ENCODE data around the gene LDLRAD4.

The LDLRAD4 gene

DNA sequence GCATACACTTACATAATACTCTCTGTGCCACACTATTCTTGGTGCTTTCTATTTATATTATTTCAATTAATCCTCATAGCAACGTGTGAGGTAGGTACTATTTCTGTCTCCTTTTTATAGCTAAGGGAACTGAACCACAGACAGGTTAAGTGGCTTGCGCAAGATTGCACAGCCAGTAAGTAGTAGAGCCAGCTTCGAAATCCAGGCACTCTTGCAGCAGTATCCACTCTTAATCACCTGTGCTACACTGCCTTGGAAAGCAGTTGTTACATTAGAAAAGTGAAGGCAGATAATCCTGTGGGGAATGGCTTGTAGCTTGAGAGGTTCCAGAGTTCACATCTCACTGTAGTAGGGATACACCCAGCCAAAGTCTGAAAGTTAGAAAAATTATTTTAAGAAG lies 198.3 kb downstream of the LDLRAD4 start:
- DNase-seq, result no peak

- no peak for DNase-seq
These were observed 199.6 kb downstream of the LDLRAD4 start for GRCh38 chr18:13418013-13418710.

DNA sequence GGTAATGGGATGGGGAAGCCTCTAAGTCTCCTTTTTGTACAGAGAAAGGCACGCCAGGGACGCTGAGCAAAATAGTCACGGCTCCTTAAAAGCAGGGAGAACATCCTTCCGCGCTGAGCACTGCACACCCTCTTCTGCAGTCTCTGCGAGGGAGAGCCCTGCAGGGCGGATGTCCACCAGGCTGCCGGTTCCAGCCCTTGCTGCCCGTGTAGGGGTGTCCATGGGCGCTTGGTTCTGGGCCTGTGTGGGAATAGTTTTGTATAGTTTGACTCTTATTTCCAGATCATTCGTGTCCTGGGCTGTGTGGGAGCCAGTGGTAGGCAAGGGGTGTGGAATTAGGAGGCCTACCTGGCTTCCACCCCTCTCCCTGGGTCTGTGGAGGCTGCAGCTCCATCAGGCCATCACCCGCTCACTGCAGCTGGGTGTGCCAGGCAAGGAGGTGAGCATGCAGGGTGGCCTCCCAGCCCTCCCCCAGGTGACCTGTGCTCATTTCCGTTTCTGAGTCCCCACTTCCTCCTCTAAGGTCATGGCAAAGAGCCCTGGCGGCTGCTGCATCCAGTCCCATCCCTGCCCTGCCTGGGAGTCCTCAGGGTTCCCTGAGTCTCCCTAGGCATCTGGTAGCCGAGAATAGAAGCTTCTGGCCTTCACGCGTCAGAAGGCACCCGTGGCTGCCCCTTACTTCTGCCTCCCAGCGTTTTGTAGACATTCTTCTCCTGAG lies 202.6 kb downstream of the LDLRAD4 start:
- DNase-seq, result no peak

GRCh38 chr18:13422541-13423147 lies 204.1 kb downstream of the LDLRAD4 start:
- DNase-seq, result no peak

DNA sequence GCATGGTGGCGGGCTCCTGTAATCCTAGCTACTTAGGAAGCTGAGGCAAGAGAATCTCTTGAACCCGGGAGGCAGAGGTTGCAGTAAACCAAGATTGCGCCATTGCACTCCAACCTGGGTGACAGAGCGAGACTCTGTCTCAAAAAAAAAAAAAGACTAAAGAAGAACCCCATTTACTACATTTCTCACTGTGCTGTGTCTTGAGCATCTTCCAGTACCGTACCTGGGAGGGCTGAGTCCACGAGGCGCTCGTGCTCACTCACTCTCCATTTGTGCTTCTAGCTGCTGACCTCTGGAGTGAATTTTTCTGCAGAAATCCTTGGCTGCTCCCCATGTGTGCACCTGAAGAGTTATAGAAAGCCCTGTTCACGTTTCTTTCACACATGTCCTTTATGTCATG lies 204.8 kb downstream of the LDLRAD4 start:
- DNase-seq, result no peak

DNA sequence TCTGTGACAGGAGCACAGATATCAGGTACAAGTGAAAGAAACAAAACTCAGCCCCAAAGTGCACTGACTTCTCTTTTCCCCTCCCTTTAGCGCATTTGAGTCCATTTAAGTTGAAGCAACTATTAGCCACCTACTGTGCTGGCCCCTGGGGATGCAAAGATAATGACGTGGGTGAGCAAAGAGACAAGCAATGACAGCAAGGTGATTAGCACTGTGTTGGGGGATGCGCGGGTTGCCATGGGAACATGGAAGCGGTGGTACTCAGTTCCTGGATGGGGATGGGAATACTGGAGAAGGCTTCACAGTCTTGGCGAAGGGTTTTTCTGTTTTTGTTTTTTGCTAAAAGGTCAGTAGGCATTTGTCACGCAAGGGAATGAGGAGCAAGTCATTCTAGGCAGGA lies 205.8 kb downstream of the LDLRAD4 start:
- DNase-seq, result no peak

GRCh38 chr18:13425357-13426091 lies 207.0 kb downstream of the LDLRAD4 start:
- DNase-seq, result no peak

DNA sequence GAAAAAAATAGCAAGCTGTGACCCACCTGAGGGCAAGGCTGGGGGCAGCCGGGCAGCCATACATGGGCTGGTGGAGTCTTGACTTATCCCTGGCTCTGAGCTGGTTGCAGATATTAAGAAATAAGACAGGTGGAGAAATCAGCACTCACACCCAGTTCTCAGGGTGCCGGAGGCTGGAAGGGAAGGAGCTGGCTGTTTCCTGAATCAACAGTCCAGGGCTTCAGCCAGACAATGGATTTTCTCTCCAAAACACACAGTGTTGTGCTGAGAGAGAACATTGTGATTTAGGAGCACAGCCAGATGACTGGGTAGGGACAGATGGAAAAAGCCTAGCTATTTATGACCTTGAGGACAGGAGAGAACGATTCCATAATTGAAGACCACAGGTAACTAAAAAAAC lies 208.8 kb downstream of the LDLRAD4 start:
- no peak for DNase-seq

GRCh38 chr18:13428319-13428718 lies 209.8 kb downstream of the LDLRAD4 start:
- no peak for DNase-seq

GRCh38 chr18:13429016-13429415 lies 210.5 kb downstream of the LDLRAD4 start:
- no peak for DNase-seq

GRCh38 chr18:13429884-13430510 lies 211.4 kb downstream of the LDLRAD4 start:
- no peak for DNase-seq

- no peak for DNase-seq
These were observed 212.1 kb downstream of the LDLRAD4 start for GRCh38 chr18:13430663-13431062.

- DNase-seq, result no peak
These were observed 213.3 kb downstream of the LDLRAD4 start for GRCh38 chr18:13431886-13432285.

DNA sequence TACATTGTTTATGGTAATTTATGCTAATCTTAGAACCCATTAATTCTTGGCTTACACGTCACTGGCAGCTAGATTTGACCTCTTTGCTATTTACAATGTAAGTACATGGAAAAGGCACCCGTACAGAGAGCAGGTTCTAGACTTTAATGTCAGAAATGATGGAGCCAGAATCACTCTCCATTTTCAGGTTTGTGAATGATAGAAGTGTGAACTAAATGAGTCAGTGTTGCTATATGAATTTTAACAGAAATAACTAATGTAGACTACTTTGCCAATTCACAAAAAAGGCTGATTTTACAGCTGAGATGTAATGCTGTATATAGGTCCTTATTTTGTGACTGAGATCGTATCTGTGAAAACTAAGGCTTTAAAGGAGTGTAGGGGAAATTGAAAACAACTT lies 214.6 kb downstream of the LDLRAD4 start:
- no peak for DNase-seq

GRCh38 chr18:13433685-13434084 lies 215.1 kb downstream of the LDLRAD4 start:
- no peak for DNase-seq

- no peak for DNase-seq
These were observed 216.3 kb downstream of the LDLRAD4 start for GRCh38 chr18:13434854-13435253.

DNA sequence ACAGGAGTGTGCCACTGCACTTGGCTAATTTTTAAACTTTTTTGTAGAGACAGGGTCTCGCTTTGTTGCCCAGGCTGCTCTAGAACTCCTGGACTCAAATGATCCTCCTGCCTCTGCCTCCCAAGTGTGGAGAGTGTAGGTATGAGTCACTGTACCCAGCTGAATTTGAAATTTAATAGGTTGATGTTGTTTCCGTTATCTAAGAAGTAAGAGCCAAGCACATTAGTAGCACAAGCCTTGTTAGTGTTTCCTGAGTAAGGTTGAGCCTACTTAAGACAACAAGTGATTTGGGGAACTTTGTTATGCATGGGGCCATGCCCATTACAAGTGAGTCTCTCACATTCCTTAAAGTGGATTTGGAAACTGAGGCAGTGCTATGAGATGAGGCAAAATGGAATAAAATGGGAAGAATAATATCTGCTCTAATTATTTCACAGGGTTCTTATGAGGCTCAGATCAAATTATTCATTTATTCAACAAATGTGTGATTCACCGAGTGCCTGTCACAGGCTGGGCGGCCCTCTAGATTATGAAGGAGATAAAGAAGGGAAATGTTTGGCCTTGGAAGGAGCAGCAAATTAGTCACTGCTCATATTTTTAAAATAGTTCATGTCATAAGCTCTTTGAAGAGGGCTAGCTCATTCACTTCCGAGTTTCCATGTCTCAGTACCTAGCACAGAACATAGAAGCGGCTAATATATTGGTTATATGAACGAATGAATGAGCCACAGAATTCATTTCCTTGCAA lies 217.2 kb downstream of the LDLRAD4 start:
- DNase-seq, result no peak

DNA sequence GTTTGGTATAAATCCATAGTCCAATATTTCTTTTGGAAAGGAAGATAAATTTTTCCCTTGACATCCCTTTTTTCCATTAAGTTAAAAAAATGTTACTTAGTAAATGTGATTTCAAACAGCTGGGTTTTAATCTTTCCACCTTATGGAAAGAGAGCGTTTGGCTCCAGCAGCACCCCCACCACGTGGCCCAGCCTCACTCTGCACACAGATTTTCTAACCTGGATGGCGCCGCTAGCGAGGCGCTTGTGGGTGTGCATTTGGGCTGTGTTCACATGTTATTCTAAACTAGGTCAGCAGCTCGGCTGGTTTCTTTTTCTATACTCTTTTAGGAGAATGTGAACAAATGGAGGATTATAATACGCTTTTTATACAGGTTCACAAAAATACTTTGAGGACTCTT lies 218.0 kb downstream of the LDLRAD4 start:
- no peak for DNase-seq

- DNase-seq, result no peak
These were observed 218.5 kb downstream of the LDLRAD4 start for GRCh38 chr18:13437034-13437433.

- no peak for DNase-seq
These were observed 219.4 kb downstream of the LDLRAD4 start for GRCh38 chr18:13437796-13438506.

GRCh38 chr18:13438507-13439056 lies 220.0 kb downstream of the LDLRAD4 start:
- DNase-seq, result no peak
